ENCODE results near the gene CD24. TPM values are rescaled to one million over a fixed set of nuclear protein-coding genes. Genes with fewer than 3 reads are reported as not detected.

The CD24 gene, protein sequence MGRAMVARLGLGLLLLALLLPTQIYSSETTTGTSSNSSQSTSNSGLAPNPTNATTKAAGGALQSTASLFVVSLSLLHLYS
- 100 to 1,000 TPM; 392 to 545 TPM for total RNA-seq
- polyA plus RNA-seq (2013, experiment 1 of 2): 757 TPM
- 674 TPM for polyA plus RNA-seq (2013, experiment 2 of 2)
- long read RNA-seq, experiment 1, transcript CD24-204 (3 exons, 2,513 nt): minor isoform, 6 of 252 reads
- long read RNA-seq, experiment 1, transcript CD24-201 (2 exons, 2,180 nt): major isoform, 129 of 252 reads
- long read RNA-seq, experiment 1, partial matches to known transcripts: 117 of 252 reads
- long read RNA-seq, experiment 1, other reads (novel, unspliced or antisense): 0 of 252 reads
- long read RNA-seq, experiment 2, transcript CD24-201 (2 exons, 2,180 nt): major isoform, 280 of 388 reads
- long read RNA-seq, experiment 2, transcript CD24-202 (3 exons, 802 nt): minor isoform, 6 of 388 reads
- long read RNA-seq, experiment 2, transcript CD24-204 (3 exons, 2,513 nt): minor isoform, 31 of 388 reads
- long read RNA-seq, experiment 2, partial matches to known transcripts: 1 of 388 reads
- long read RNA-seq, experiment 2, other reads (novel, unspliced or antisense): 67 of 388 reads
- long read RNA-seq, experiment 3, transcript CD24-201 (2 exons, 2,180 nt): major isoform, 2,010 of 2,253 reads
- long read RNA-seq, experiment 3, transcript CD24-204 (3 exons, 2,513 nt): minor isoform, 133 of 2,253 reads
- long read RNA-seq, experiment 3, transcript CD24-202 (3 exons, 802 nt): minor isoform, 25 of 2,253 reads
- long read RNA-seq, experiment 3, partial matches to known transcripts: 0 of 2,253 reads
- long read RNA-seq, experiment 3, other reads (novel, unspliced or antisense): 80 of 2,253 reads
- long read RNA-seq, experiment 4, transcript CD24-201 (2 exons, 2,180 nt): major isoform, 642 of 741 reads
- long read RNA-seq, experiment 4, transcript CD24-204 (3 exons, 2,513 nt): minor isoform, 12 of 741 reads
- long read RNA-seq, experiment 4, partial matches to known transcripts: 81 of 741 reads
- long read RNA-seq, experiment 4, other reads (novel, unspliced or antisense): 5 of 741 reads

DNA sequence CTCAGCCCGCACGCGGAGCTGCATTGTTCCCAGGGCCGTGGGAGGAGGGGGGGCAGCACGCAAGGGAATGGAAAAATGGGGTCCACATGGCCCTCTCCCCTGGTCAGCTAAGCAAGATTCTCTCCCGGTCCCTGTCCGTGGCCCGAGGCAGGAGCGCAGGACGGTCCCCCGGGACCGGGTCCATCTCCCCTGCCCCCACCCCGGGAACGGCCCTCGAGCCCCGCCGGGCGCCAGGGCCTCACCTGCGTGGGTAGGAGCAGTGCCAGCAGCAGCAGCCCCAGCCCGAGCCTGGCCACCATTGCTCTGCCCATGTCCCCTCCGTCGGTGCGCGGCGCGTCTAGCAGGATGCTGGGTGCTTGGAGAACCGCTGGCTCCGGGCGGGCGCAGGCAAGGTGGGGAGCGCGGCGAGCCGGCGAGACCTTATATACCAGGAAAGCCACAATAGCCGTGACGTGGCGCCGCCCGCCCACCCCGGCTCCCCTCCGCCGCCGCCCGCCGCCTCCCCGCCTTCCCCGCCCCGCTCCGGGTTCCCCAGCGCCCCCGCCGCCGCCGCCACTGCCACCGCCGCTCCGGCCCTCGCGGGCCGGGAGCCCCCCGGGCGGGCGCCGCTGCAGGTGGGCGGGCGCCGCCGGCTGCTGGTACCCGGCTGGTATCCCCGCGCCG, at the start of gene CD24:
Gene CD24, minus strand, starts transcription at position 394 of the 663 bp plus-strand sequence. Its CDS starts 83 bp downstream, at position 311.
- Mint-ChIP-seq H3K27me3 (ENCODE audit: insufficient read depth) (no peaks in the 10 kb centered on the region), H3K27ac (peak within 1 kb of the TSS; percentile 93), H3K4me1 (peaks cover 16% of the 10 kb centered on the region), H3K4me3 (peak within 1 kb of the TSS; percentile 96), H3K9me3 (no peaks in the 10 kb centered on the region), H3K36me3 (ENCODE audit: low read depth) (peaks cover 32% of the 10 kb centered on the region)
- no peaks in the 10 kb centered on the region for H3K4me1 ChIP-seq (ENCODE audit: control insufficient read depth, insufficient read depth, low read length)
- peak; percentile 92 for DNase-seq
- no peaks in the 10 kb centered on the region for H3K9me3 ChIP-seq (ENCODE audit: control insufficient read depth, low read length)
- WGBS, 2 experiments (ENCODE audit: insufficient coverage in 1 of 2, insufficient read length in 1 of 2): 0 to 1% methylated on average over 15 to 73 of the region's 73 CpGs
- peak within 1 kb of the TSS; percentile 93 for H3K4me3 ChIP-seq (ENCODE audit: low read length)
- TF ChIP-seq CTCF (conservative IDR thresholded peaks at IDR 0.05): no peak
- no peaks in the 10 kb centered on the region for H3K27me3 ChIP-seq (ENCODE audit: control insufficient read depth, insufficient read depth, low read length, poor library complexity, severe bottlenecking)
- H3K36me3 ChIP-seq (ENCODE audit: control insufficient read depth, insufficient read depth, low read length): peaks cover 10% of the 10 kb centered on the region
- H3K27ac ChIP-seq (ENCODE audit: low read depth, low read length): peak within 1 kb of the TSS; percentile 99
- peak within 1 kb of the TSS; percentile 99 for H3K9ac ChIP-seq (ENCODE audit: extremely low read depth, low read length, poor library complexity, severe bottlenecking)

DNA sequence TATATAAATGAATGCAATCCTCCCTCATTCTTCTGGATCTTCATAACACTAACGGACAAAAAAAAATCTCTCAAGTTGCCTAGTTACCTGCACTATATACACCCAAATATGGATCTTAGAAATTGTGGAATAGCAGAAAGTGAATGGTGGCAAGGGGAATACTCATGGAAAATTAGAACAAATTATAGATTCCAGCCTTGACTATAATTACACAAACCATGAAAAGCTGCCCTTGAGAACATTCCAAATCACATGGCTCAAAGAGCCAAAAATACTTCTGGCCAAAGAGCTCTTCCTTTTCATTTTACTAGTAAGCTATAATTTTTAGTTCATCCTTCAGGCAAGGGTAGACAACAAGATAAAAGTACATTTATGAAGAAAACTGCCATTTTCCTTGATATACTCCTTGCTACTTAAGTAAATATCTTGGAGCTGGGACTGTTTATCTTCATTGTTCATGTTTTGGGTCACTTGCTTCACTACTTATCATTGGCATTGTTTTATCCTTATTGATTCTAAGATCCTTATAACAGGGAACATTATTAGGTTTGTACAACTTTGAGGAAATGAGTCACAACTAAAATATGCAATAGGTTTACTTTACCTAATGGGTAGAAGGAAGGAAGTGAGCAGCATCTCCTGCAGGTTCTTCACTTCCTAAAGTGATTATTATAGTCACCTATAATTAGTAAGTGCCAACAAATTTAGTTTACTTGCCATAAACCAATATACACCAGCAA, 47.1 kb upstream of the CD24 start:
- no peaks in the 10 kb centered on the region for H3K36me3 Mint-ChIP-seq (ENCODE audit: low read depth)
- H3K9ac ChIP-seq (ENCODE audit: extremely low read depth, low read length, poor library complexity, severe bottlenecking): no peak overlapping the region
- no peaks in the 10 kb centered on the region for H3K27me3 Mint-ChIP-seq (ENCODE audit: insufficient read depth)
- no peak overlapping the region for H3K4me3 Mint-ChIP-seq
- no peaks in the 10 kb centered on the region for H3K9me3 ChIP-seq (ENCODE audit: control insufficient read depth, low read length)
- no peak overlapping the region for H3K27ac Mint-ChIP-seq
- no peaks in the 10 kb centered on the region for H3K27me3 ChIP-seq (ENCODE audit: control insufficient read depth, insufficient read depth, low read length, poor library complexity, severe bottlenecking)
- no peaks in the 10 kb centered on the region for H3K9me3 Mint-ChIP-seq
- H3K36me3 ChIP-seq (ENCODE audit: control insufficient read depth, insufficient read depth, low read length): no peaks in the 10 kb centered on the region
- no peaks in the 10 kb centered on the region for H3K4me1 Mint-ChIP-seq
- H3K4me3 ChIP-seq (ENCODE audit: low read length): no peak overlapping the region
- TF ChIP-seq CTCF (conservative IDR thresholded peaks at IDR 0.05): no peak
- no peak overlapping the region for H3K27ac ChIP-seq (ENCODE audit: low read depth, low read length)
- DNase-seq: no peak
- no CpG with 5 or more reads among the region's 1 CpG for WGBS, 2 experiments (ENCODE audit: insufficient coverage in 1 of 2, insufficient read length in 1 of 2)
- H3K4me1 ChIP-seq (ENCODE audit: control insufficient read depth, insufficient read depth, low read length): no peaks in the 10 kb centered on the region
